IMR-90 (cell line): ENCODE results near the gene HEATR3. TPM values are rescaled to one million over a fixed set of nuclear protein-coding genes. Genes with fewer than 3 reads are reported as not detected.

Source experiments
- ATAC-seq: fragments of 200-7000 bp; cut with Tn5 transposase; 2 replicates; pipeline ENCODE4 v1.9.1; 2020; ENCODE audit warnings: low read depth, mild to moderate bottlenecking, moderate library complexity
- BruUV-seq: library from RNA; stranded (reverse); fragments of 400-500 nt; replicated peaks from 2 replicates; lab custom pipeline; 2021; lab: Mats Ljungman, UMichigan
- CTCF ChIA-PET: fragments of 300-600 bp; formaldehyde crosslinking; extraction: SDS; loops from one replicate; lab custom pipeline; 2021; ENCODE audit warnings: antibody characterized with exemption; lab: Yijun Ruan, JAX
- POLR2A ChIA-PET: fragments of 300-600 bp; sonication (Branson Sonifier 250); formaldehyde crosslinking; loops from one replicate; lab custom pipeline; 2022; ENCODE audit warnings: antibody characterized with exemption; ENCODE audit not compliant: unreplicated experiment; lab: Charles Lee
- DNase-seq: peaks from one replicate; pipeline ENCODE4 v3.0.0; 2013
- H2AFZ ChIP-seq: replicated peaks from 2 replicates; pipeline ENCODE3; 2013; ENCODE audit warnings: low read length, mild to moderate bottlenecking; ENCODE audit not compliant: poor library complexity
- H2AK5ac ChIP-seq: 2 replicates; pipeline ENCODE4 v1.6.1; 2013; ENCODE audit warnings: low read depth, low read length, inconsistent platforms
- H2AK9ac ChIP-seq: replicated peaks from 2 replicates; pipeline ENCODE3; 2013; ENCODE audit warnings: mild to moderate bottlenecking, low read depth, low read length, moderate library complexity; ENCODE audit not compliant: poor library complexity
- H2BK120ac ChIP-seq: 2 replicates; pipeline ENCODE4 v1.6.1; 2013; ENCODE audit warnings: low read depth, low read length, inconsistent platforms
- H2BK15ac ChIP-seq: 3 replicates; pipeline ENCODE4 v1.6.1; 2013; ENCODE audit warnings: low read depth, low read length, inconsistent platforms
- H2BK20ac ChIP-seq: 2 replicates; pipeline ENCODE4 v1.6.1; 2013; ENCODE audit warnings: low read depth, mild to moderate bottlenecking, inconsistent platforms, low read length, moderate library complexity
- H2BK5ac ChIP-seq: 2 replicates; pipeline ENCODE4 v1.6.1; 2013; ENCODE audit warnings: mild to moderate bottlenecking, low read depth, low read length, inconsistent platforms; ENCODE audit not compliant: poor library complexity, severe bottlenecking
- H3K14ac ChIP-seq: replicated peaks from 2 replicates; pipeline ENCODE4 v1.6.1; 2013; ENCODE audit warnings: low read depth, low read length, inconsistent platforms
- H3K18ac ChIP-seq: 2 replicates; pipeline ENCODE4 v1.6.1; 2013; ENCODE audit warnings: low read depth, low read length, control low read depth
- H3K23ac ChIP-seq: 2 replicates; pipeline ENCODE4 v1.6.1; 2013; ENCODE audit warnings: low read depth, low read length, inconsistent platforms
- H3K27ac ChIP-seq: 2 replicates; pipeline ENCODE4 v1.5.1; 2013; ENCODE audit warnings: mild to moderate bottlenecking, control low read depth, low read length; ENCODE audit not compliant: insufficient read depth
- H3K27me3 ChIP-seq: 2 replicates; pipeline ENCODE4 v1.6.1; 2013; ENCODE audit warnings: low read length; ENCODE audit not compliant: control insufficient read depth, insufficient read depth
- H3K36me3 ChIP-seq: 2 replicates; pipeline ENCODE4 v1.6.1; 2013; ENCODE audit warnings: low read length, mixed read lengths; ENCODE audit not compliant: control insufficient read depth, insufficient read depth
- H3K4ac ChIP-seq: 2 replicates; pipeline ENCODE4 v1.6.1; 2013; ENCODE audit warnings: low read depth, low read length, inconsistent platforms
- H3K4me1 ChIP-seq: 2 replicates; pipeline ENCODE4 v1.6.1; 2013; ENCODE audit warnings: low read length, mixed read lengths; ENCODE audit not compliant: control insufficient read depth, insufficient read depth
- H3K4me2 ChIP-seq: 2 replicates; pipeline ENCODE4 v1.6.1; 2013; ENCODE audit warnings: low read depth, mild to moderate bottlenecking, control low read depth, low read length, moderate library complexity
- H3K4me3 ChIP-seq: 2 replicates; pipeline ENCODE4 v1.5.1; 2013; ENCODE audit warnings: low read depth, mild to moderate bottlenecking, control low read depth, low read length, moderate library complexity; ENCODE audit not compliant: insufficient read depth
- H3K56ac ChIP-seq: 2 replicates; pipeline ENCODE4 v1.6.1; 2013; ENCODE audit warnings: low read length, inconsistent platforms; ENCODE audit not compliant: insufficient read depth; ENCODE audit errors: extremely low read depth
- H3K79me1 ChIP-seq, 2 experiments: 2 replicates each; pipeline ENCODE4 v1.6.1; 2013; ENCODE audit warnings: low read length in 2 of 2, inconsistent platforms in 1 of 2, low read depth in 1 of 2
- H3K9ac ChIP-seq: 2 replicates; pipeline ENCODE4 v1.6.1; 2013; ENCODE audit warnings: low read depth, low read length, control low read depth
- H3K9me1 ChIP-seq: 2 replicates; pipeline ENCODE4 v1.6.1; 2013; ENCODE audit warnings: low read length, inconsistent platforms; ENCODE audit not compliant: insufficient read depth
- H3K9me3 ChIP-seq: 2 replicates; pipeline ENCODE4 v1.6.1; 2013; ENCODE audit warnings: low read length; ENCODE audit not compliant: control insufficient read depth, insufficient read depth
- H4K20me1 ChIP-seq: 2 replicates; pipeline ENCODE4 v1.6.1; 2013; ENCODE audit warnings: low read length, inconsistent platforms; ENCODE audit not compliant: insufficient read depth
- H4K5ac ChIP-seq: 2 replicates; pipeline ENCODE4 v1.6.1; 2013; ENCODE audit warnings: mild to moderate bottlenecking, low read depth, low read length, control low read depth
- H4K8ac ChIP-seq, 2 experiments: 2 replicates each; pipeline ENCODE4 v1.6.1; 2013; ENCODE audit warnings: low read depth in 2 of 2, low read length in 2 of 2, control low read depth in 1 of 2, inconsistent platforms in 1 of 2
- H4K91ac ChIP-seq: 2 replicates; pipeline ENCODE4 v1.6.1; 2013; ENCODE audit warnings: low read depth, low read length, inconsistent platforms; ENCODE audit not compliant: insufficient read depth
- CHD1 ChIP-seq: IDR thresholded peaks from 2 replicates; pipeline ENCODE4 v1.6.1; 2012; ENCODE audit warnings: low read depth, low read length, improper control_type of control experiment
- CTCF ChIP-seq: conservative IDR thresholded peaks from 2 replicates; pipeline ENCODE4 v1.5.1; 2012; ENCODE audit warnings: mild to moderate bottlenecking, low read depth, low read length, improper control_type of control experiment
- FOS ChIP-seq: fragments of 150-350 bp; IDR thresholded peaks from 2 replicates; pipeline ENCODE4 v1.6.1; 2016; ENCODE audit warnings: low read depth, low read length
- MAFK ChIP-seq: IDR thresholded peaks from 2 replicates; pipeline ENCODE4 v1.6.1; 2012; ENCODE audit warnings: low read depth, low read length, improper control_type of control experiment
- MXI1 ChIP-seq: IDR thresholded peaks from 2 replicates; pipeline ENCODE4 v1.6.1; 2012; ENCODE audit warnings: low read depth, mild to moderate bottlenecking, low read length, moderate library complexity, borderline replicate concordance
- NFE2L2 ChIP-seq: fragments of 150-350 bp; IDR thresholded peaks from 2 replicates; pipeline ENCODE4 v1.6.1; 2016; ENCODE audit warnings: low read depth, mild to moderate bottlenecking, low read length
- RFX5 ChIP-seq: IDR thresholded peaks from 2 replicates; pipeline ENCODE4 v1.8.0; 2012; ENCODE audit warnings: low read depth, mild to moderate bottlenecking, low read length, moderate library complexity
- SMC3 ChIP-seq: fragments of 150-350 bp; IDR thresholded peaks from 2 replicates; pipeline ENCODE4 v1.6.1; 2016; ENCODE audit warnings: low read depth, mild to moderate bottlenecking, antibody characterized with exemption, low read length, moderate library complexity
- WGBS, 2 experiments: methylation state at CpG; one replicate each; pipeline versions ENCODE4 v1.1.5 to v1.1.7; 2013; ENCODE audit warnings: missing lambda C conversion rate in 2 of 2; ENCODE audit not compliant: insufficient read length in 1 of 2; ENCODE audit errors: extremely low coverage in 2 of 2; 5-methylcytosine and 5-hydroxymethylcytosine counted together
- dilution Hi-C: fragments of 300-500 bp; cut with HindIII; formaldehyde crosslinking; loops from one replicate; pipeline ENCODE4 v1.14.3; 2018; ENCODE audit warnings: low sequenced_read_pairs; ENCODE audit not compliant: unreplicated experiment
- in situ Hi-C: fragments of 300-500 bp; cut with MboI; formaldehyde crosslinking; loops from 3 replicates; pipeline ENCODE4 v1.14.3; 2019; ENCODE audit warnings: low sequenced_read_pairs, inconsistent platforms, mixed read lengths
- intact Hi-C: fragments of 100-400 bp; cut with micrococcal nuclease; formaldehyde crosslinking; loops from 2 replicates; pipeline ENCODE4 v1.10.0; 2022
- polyA plus RNA-seq, 3 experiments: library from polyadenylated mRNA; depleted of rRNA; stranded (reverse); fragments of >200 nt; gene quantifications; 2 replicates each; pipeline ENCODE4 v1.2.3, GENCODE V29; 2012; ENCODE audit warnings: low replicate concordance in 1 of 3
- total RNA-seq: library from RNA; depleted of rRNA; stranded (reverse); fragments of >200 nt; gene quantifications from 2 replicates; pipeline ENCODE4 v1.2.3, GENCODE V29; 2012
- TF ChIP-seq, protein P1 (sequence below): fragments of 150-350 bp; IDR thresholded peaks from 2 replicates; pipeline ENCODE4 v1.6.1; 2016; ENCODE audit warnings: low read depth, mild to moderate bottlenecking, low read length, moderate library complexity, borderline replicate concordance

The HEATR3 gene
- total and polyA plus RNA-seq, 2 of the 4 experiments (the other 2 are of a cell fraction): 9.4 to 21.1 TPM

- no peak for TF ChIP-seq MAFK
- TF ChIP-seq NFE2L2: no peak
- no peak for TF ChIP-seq CHD1
Measured at GRCh38 chr16:50021544-50021943, 44.2 kb upstream of the HEATR3 start (continued).

DNA sequence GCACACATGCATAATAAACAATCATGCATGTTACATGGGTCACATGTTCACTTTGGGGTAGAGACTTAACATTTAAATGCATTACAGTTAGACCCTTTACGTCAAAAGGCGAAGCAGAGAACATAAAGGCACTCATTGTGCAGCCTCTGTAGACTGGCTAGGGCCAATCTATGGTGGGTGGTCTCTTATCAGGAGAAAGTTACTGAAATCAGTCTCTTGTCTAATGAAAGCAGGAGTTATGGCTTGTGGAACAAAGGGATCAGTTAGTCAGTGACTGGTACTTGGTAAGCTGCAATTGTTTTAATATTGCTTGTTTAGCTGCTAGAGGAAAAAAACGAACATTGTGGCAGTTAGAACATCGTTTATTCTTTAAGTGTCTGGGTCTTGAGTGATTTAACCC lies 42.1 kb upstream of the HEATR3 start:
- no peak overlapping the region for H4K8ac ChIP-seq
- H2BK20ac ChIP-seq: no peak overlapping the region
- H3K27me3 ChIP-seq: peaks cover 4% of the 10 kb centered on the region; the same call in 1 of the 2 replicates
- dilution Hi-C loops (no loop called here), in situ Hi-C loops (no loop called here), intact Hi-C loops (loop anchor here (2.0 to 5.0 kb wide), 5 partner anchors 331 to 641 kb away; no protein-coding TSS in a partner anchor)
- H3K4ac ChIP-seq: no peak overlapping the region
- H2BK15ac ChIP-seq: no peak overlapping the region
- 37% methylated on average over 2 of the region's 4 CpGs; no CpG with 5 or more reads in 1 of the 2 experiments for WGBS, 2 experiments
- H3K4me3 ChIP-seq: no peak overlapping the region
- no peaks in the 10 kb centered on the region; the same call in 1 of the 2 replicates for H4K20me1 ChIP-seq
- no peaks in the 10 kb centered on the region for H3K9me3 ChIP-seq
- H2BK120ac ChIP-seq: no peak overlapping the region
- peaks cover 2% of the 10 kb centered on the region; the same call in 1 of the 2 replicates for H3K36me3 ChIP-seq
- H3K9ac ChIP-seq: no peak overlapping the region
- no peak overlapping the region for H3K27ac ChIP-seq
- DNase-seq (no peak), ATAC-seq (no peak)
- POLR2A ChIA-PET: no interaction called here
- CTCF ChIA-PET: interaction anchor here (1.7 to 4.1 kb wide), 2 partner anchors 14 to 186 kb away, joined by 13 to 54 read pairs; no protein-coding TSS in a partner anchor
- H4K91ac ChIP-seq: no peak overlapping the region
- H2AFZ ChIP-seq: no peak overlapping the region
- no peak overlapping the region for H3K23ac ChIP-seq
- no peaks in the 10 kb centered on the region for H3K4me1 ChIP-seq
- peaks cover 5 to 17% of the 10 kb centered on the region in 2 experiments; a peak in 2 of 4 replicates for H3K79me1 ChIP-seq
- no peak overlapping the region for H2AK5ac ChIP-seq
- no peak overlapping the region for H3K14ac ChIP-seq
- no peak overlapping the region for H2BK5ac ChIP-seq
- TF ChIP-seq RFX5: no peak
- TF ChIP-seq MAFK: no peak
- no peak for TF ChIP-seq CTCF
- TF ChIP-seq, protein P1, sequence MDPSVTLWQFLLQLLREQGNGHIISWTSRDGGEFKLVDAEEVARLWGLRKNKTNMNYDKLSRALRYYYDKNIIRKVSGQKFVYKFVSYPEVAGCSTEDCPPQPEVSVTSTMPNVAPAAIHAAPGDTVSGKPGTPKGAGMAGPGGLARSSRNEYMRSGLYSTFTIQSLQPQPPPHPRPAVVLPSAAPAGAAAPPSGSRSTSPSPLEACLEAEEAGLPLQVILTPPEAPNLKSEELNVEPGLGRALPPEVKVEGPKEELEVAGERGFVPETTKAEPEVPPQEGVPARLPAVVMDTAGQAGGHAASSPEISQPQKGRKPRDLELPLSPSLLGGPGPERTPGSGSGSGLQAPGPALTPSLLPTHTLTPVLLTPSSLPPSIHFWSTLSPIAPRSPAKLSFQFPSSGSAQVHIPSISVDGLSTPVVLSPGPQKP: no peak
- TF ChIP-seq SMC3: no peak
- TF ChIP-seq CHD1: no peak
- TF ChIP-seq MXI1: no peak
- TF ChIP-seq FOS: no peak
- BruUV-seq: no TSS peak
- no peak overlapping the region for H3K18ac ChIP-seq
- no peak overlapping the region for H3K56ac ChIP-seq
- H3K9me1 ChIP-seq: no peaks in the 10 kb centered on the region
- H3K4me2 ChIP-seq: no peak overlapping the region
- H2AK9ac ChIP-seq: no peak overlapping the region
- H4K5ac ChIP-seq: no peak overlapping the region
